Hematopoietic multipotent progenitor cell treated with erythropoietin and hydrocortisone succinate and interleukin-3 and kit ligand, for 17 days (in vitro differentiated cells): ENCODE measurements around the gene MLPH.

Source experiments
- DNase-seq: peaks from one replicate; pipeline ENCODE4 v3.0.0-alpha.2; 2015; ENCODE audit warnings: low spot score

Gene MLPH

DNA sequence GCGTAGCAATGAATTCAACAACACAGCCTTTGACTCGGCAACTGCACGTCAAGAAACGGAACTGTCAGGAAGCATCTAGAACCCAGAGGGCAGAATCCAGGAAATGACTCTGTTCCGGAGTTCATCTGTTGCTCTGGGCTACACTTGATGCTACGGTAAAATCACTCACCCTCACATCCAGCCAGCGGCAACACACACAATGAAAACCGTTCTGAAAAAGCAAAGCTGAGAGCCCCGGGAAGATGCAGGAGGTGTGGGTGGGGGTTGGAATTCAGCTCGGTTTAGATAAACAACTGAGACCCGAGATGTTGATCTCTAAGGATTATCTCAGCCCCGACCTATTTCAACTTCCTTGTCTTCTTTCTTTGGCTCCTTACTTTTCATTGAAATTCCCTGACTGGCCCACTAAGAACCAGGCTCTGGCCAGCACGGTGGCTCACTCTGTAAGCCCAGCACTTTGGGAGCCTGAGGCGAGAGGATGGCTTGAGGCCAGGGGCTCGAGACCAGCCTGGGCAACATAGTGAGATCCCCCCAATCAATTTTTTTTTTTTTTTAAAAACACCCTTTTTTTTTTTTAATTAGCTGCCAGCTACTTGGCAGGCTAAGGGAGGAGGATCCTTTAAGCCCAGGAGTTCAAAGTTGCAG lies 116.8 kb downstream of the MLPH start:
- DNase-seq = no peak

DNA sequence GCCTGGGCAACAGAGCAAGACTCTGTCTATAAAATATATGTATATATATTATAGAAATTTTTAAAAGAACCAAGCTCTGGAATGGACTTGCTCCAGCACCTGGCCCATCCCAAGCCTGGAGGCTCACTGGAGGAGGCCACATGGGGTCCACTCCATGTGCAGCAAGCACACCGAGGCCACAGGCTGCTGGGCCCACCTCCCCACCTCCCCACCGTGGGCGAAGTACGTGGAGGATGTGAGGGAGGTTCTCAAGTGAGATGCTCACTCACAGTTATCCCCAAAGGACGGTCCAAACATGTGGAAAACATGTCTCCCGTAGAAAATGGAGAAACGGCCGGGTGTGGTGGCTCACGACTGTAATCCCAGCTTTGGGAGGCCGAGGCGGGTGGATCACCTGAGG lies 117.3 kb downstream of the MLPH start:
- DNase-seq = no peak
